Fibroblast of lung (primary cell): Measurements from ENCODE around the gene SDR42E1. TPM values are rescaled to one million over a fixed set of nuclear protein-coding genes. Genes with fewer than 3 reads are reported as not detected.
A peak's percentile ranks its signal among the peaks of the same experiment; 100 is the strongest.

Source experiments
- DNase-seq, 2 donors: peaks; one replicate each; pipeline versions ENCODE4 v3.0.0 to v3.0.0-alpha.2; 2010; ENCODE audit warnings: low read depth in 2 of 2
- H2AFZ ChIP-seq: 2 replicates; pipeline ENCODE4 v1.5.1; 2012; ENCODE audit warnings: low read length, control low read depth, inconsistent platforms
- H3K27ac ChIP-seq: 2 replicates; pipeline ENCODE4 v1.5.1; 2011; ENCODE audit warnings: low read length, control low read depth; ENCODE audit not compliant: insufficient read depth
- H3K27me3 ChIP-seq: 2 replicates; pipeline ENCODE4 v1.5.1; 2011; ENCODE audit warnings: mild to moderate bottlenecking, low read length; ENCODE audit not compliant: control insufficient read depth, insufficient read depth
- H3K36me3 ChIP-seq: 2 replicates; pipeline ENCODE4 v1.5.1; 2011; ENCODE audit warnings: low read length; ENCODE audit not compliant: control insufficient read depth, insufficient read depth
- H3K4me1 ChIP-seq: 2 replicates; pipeline ENCODE4 v1.5.1; 2011; ENCODE audit warnings: low read length; ENCODE audit not compliant: control insufficient read depth, insufficient read depth; ENCODE audit errors: extremely low read depth
- H3K4me2 ChIP-seq: 2 replicates; pipeline ENCODE4 v1.5.1; 2011; ENCODE audit warnings: low read length, control low read depth; ENCODE audit not compliant: insufficient read depth; ENCODE audit errors: extremely low read depth
- H3K4me3 ChIP-seq, 4 experiments: fragments of 200-600 bp in 1 of 4; sonication (generic) in 1 of 4; replicated peaks in 1 of 4; 2 replicates each; pipeline ENCODE4 v1.5.1; 2011 to 2016; ENCODE audit warnings: low read length in 4 of 4, low read depth in 3 of 4, mild to moderate bottlenecking in 3 of 4, control low read depth in 2 of 4, inconsistent platforms in 1 of 4, mixed read lengths in 1 of 4; ENCODE audit not compliant: insufficient read depth in 1 of 4; ENCODE audit errors: control extremely low read depth in 1 of 4
- H3K79me2 ChIP-seq: 2 replicates; pipeline ENCODE4 v1.5.1; 2012; ENCODE audit warnings: mild to moderate bottlenecking, low read length, inconsistent platforms; ENCODE audit not compliant: control insufficient read depth, insufficient read depth
- H3K9ac ChIP-seq: 2 replicates; pipeline ENCODE4 v1.5.1; 2011; ENCODE audit warnings: mild to moderate bottlenecking, low read length, control low read depth; ENCODE audit not compliant: insufficient read depth
- H3K9me3 ChIP-seq: 2 replicates; pipeline ENCODE4 v1.5.1; 2012; ENCODE audit warnings: low read depth, low read length; ENCODE audit not compliant: control insufficient read depth, insufficient read depth
- H4K20me1 ChIP-seq: 2 replicates; pipeline ENCODE4 v1.5.1; 2011; ENCODE audit warnings: low read length; ENCODE audit not compliant: control insufficient read depth, insufficient read depth; ENCODE audit errors: extremely low read depth
- EZH2 ChIP-seq: IDR thresholded peaks from 2 replicates; pipeline ENCODE4 v1.5.1; 2012; ENCODE audit warnings: low read length, control low read depth, mild to moderate bottlenecking; ENCODE audit errors: missing control alignments
- polyA plus RNA-seq, 2 donors: library from polyadenylated mRNA; depleted of rRNA in 1 of 2; stranded (reverse) in 1 of 2; unstranded in 1 of 2; fragments of >200 nt; gene quantifications; 2 replicates each; pipeline ENCODE4 v1.2.1, GENCODE V29; 2011 to 2012; ENCODE audit warnings: missing spikeins in 1 of 2
- total RNA-seq: library from RNA; depleted of rRNA; stranded (reverse); fragments of >200 nt; gene quantifications from 2 replicates; pipeline ENCODE4 v1.2.1, GENCODE V29; 2014
- TF ChIP-seq, protein P1 (sequence below), 2 donors: IDR thresholded peaks in 1 of 2; conservative IDR thresholded peaks in 1 of 2; 1 replicate in 1 of 2; 2 replicates in 1 of 2; pipeline ENCODE4 v1.5.1; 2011 to 2012; ENCODE audit warnings: low read length in 2 of 2, control low read depth in 1 of 2, inconsistent platforms in 1 of 2, low read depth in 1 of 2, mild to moderate bottlenecking in 1 of 2

The SDR42E1 gene
- total and polyA plus RNA-seq, 2 donors (not counting 1 experiment from before 2014, with no cell fraction given) = 1.0 to 1.8 TPM

DNA sequence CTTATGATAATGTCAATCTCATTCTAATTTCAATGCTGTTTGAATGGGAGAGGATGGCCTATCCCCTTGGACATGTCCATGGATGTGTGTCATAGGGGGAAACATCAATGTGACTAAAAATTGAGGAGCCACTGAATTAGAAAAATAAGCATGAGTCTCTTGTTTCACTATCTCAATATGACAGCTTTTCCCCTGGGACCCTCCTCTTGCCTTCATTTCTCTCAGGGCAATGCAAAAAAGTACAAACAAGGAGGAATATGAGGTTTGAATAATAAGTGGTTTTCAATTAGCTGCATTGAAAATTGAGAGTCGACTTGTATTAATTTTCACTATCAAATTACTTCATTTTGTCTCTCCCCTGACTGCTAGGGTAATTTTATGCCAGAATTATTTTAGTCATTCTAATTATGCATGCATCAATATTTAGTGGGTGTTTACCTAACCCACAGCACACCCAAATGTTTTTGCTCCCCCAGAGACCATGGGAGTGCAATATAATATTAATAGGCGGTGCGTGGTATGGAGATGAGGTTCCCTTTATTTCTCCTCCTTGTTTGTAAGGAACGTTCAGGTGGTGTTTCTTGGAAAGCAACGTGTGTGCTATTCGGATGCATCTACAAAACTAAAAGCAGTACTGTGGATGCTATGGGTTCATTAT lies 6.8 kb upstream of the SDR42E1 start:
- peaks cover 3% of the 10 kb centered on the region for H3K27me3 ChIP-seq
- H3K36me3 ChIP-seq = no peaks in the 10 kb centered on the region
- H3K4me1 ChIP-seq = no peaks in the 10 kb centered on the region
- DNase-seq = no peak
- no peaks in the 10 kb centered on the region for H4K20me1 ChIP-seq
- no peaks in the 10 kb centered on the region for H3K79me2 ChIP-seq
- no peaks in the 10 kb centered on the region for H3K9me3 ChIP-seq
- H3K4me2 ChIP-seq = no peak overlapping the region
- H3K27ac ChIP-seq = no peak overlapping the region
- no peak overlapping the region for H2AFZ ChIP-seq
- H3K9ac ChIP-seq = no peak overlapping the region
- no peak overlapping the region for H3K4me3 ChIP-seq
- TF ChIP-seq EZH2 = no peak
- TF ChIP-seq, protein P1, sequence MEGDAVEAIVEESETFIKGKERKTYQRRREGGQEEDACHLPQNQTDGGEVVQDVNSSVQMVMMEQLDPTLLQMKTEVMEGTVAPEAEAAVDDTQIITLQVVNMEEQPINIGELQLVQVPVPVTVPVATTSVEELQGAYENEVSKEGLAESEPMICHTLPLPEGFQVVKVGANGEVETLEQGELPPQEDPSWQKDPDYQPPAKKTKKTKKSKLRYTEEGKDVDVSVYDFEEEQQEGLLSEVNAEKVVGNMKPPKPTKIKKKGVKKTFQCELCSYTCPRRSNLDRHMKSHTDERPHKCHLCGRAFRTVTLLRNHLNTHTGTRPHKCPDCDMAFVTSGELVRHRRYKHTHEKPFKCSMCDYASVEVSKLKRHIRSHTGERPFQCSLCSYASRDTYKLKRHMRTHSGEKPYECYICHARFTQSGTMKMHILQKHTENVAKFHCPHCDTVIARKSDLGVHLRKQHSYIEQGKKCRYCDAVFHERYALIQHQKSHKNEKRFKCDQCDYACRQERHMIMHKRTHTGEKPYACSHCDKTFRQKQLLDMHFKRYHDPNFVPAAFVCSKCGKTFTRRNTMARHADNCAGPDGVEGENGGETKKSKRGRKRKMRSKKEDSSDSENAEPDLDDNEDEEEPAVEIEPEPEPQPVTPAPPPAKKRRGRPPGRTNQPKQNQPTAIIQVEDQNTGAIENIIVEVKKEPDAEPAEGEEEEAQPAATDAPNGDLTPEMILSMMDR (conservative IDR thresholded peaks at IDR 0.05 in 1 of 2, IDR thresholded peaks at IDR 0.05 in 1 of 2; ENCODE audit: low read depth in 1 of 2, low read length in 2 of 2) = no peak

DNA sequence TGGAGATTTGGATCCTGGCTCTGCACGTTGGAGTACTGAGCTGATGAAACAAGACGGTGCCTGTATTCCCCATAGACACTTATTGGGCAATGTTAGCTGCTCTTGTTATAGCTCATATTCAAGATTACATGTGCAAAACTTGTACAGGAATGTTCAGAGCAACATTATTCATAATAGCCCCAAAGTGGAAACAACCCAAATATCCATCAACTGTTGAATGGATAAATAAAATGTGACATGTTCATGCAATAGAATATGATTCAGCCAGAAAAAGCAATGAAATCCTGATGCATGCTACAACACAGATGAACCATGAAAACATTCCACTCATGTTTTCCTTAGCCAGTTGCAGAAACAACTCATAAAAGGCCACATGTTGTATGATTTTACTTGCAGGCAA lies 5.7 kb upstream of the SDR42E1 start:
- no peaks in the 10 kb centered on the region for H3K9me3 ChIP-seq
- H3K4me1 ChIP-seq = no peaks in the 10 kb centered on the region
- H2AFZ ChIP-seq = no peak overlapping the region
- peak; percentile 13 to 37 for DNase-seq
- H3K27me3 ChIP-seq = peaks cover 3% of the 10 kb centered on the region
- no peak overlapping the region for H3K4me2 ChIP-seq
- no peaks in the 10 kb centered on the region for H4K20me1 ChIP-seq
- no peak overlapping the region for H3K27ac ChIP-seq
- H3K4me3 ChIP-seq = no peak overlapping the region
- H3K9ac ChIP-seq = no peak overlapping the region
- no peaks in the 10 kb centered on the region for H3K79me2 ChIP-seq
- H3K36me3 ChIP-seq = no peaks in the 10 kb centered on the region
- TF ChIP-seq, protein P1 (conservative IDR thresholded peaks at IDR 0.05 in 1 of 2, IDR thresholded peaks at IDR 0.05 in 1 of 2; ENCODE audit: low read depth in 1 of 2, low read length in 2 of 2) = no peak
- TF ChIP-seq EZH2 = no peak

DNA sequence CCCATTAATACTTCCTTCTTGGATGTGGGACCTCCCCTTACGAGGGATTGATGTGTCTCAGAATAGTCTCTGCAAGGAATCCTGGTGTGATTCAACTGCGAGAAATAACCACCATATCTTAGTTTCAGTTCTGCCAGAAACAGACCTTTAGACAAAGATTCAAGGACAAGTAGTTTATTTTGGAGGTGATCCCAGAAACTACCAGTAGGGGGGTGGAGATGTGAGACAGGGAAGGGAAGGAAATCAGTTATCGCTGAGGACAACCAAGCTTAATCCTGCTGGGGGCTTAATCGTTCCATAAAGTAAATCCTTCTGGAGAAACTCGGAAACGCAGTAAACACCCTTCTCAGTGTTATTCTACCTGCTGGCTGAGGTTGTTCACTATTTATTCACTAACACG lies 5.0 kb upstream of the SDR42E1 start:
- Histone ChIP-seq H4K20me1 (no peaks in the 10 kb centered on the region), H3K79me2 (no peaks in the 10 kb centered on the region), H3K4me2 (peak overlapping the region; percentile 21), H3K9me3 (no peaks in the 10 kb centered on the region), H3K4me3 (no peak overlapping the region), H3K27me3 (peaks cover 3% of the 10 kb centered on the region), H3K4me1 (no peaks in the 10 kb centered on the region), H2AFZ (no peak overlapping the region), H3K36me3 (no peaks in the 10 kb centered on the region), H3K9ac (no peak overlapping the region), H3K27ac (no peak overlapping the region)
- peak; percentile 24 to 60 for DNase-seq
- TF ChIP-seq, protein P1 (conservative IDR thresholded peaks at IDR 0.05 in 1 of 2, IDR thresholded peaks at IDR 0.05 in 1 of 2; ENCODE audit: low read depth in 1 of 2, low read length in 2 of 2) = peak in 1 of 2 donors; percentile 22
- no peak for TF ChIP-seq EZH2
